Measurements from ENCODE around the gene ADRB1. TPM values are rescaled to one million over a fixed set of nuclear protein-coding genes. Genes with fewer than 3 reads are reported as not detected.

The ADRB1 gene
- total and polyA plus RNA-seq, 2 of the 4 experiments (the other 2 are of a cell fraction) = not detected

DNA sequence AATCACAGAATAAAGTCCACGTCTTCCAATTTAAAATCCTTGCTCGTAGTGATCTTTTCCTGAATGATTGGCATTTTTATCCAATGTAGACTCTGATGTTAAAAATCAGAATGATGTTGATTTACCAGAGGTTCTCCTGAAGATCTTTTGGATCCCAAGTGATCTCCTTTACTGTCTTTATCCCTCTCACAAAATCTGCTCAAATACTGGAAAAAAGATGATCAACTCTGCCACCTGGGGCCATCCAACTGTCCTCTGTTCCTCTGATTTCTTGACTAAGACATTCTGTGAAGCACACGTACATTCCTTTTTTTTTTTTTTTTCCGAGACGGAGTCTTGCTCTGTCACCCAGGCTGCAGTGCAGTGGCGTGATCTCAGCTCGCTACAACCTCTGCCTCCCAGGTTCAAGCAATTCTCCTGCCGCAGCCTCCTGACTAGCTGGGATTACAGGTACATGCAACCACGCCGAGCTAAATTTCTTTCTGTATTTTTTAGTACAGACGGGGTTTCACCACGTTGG is 18.0 kb upstream of the ADRB1 start:
- no peaks in the 10 kb centered on the region for H3K9me3 ChIP-seq (ENCODE audit: control insufficient read depth, insufficient read depth, low read length)
- no peak overlapping the region for H2AK5ac ChIP-seq (ENCODE audit: low read depth, low read length)
- in situ Hi-C loops (cut with MboI; ENCODE audit: low sequenced_read_pairs) = no loop called here
- H2BK20ac ChIP-seq (ENCODE audit: low read depth, low read length) = no peak overlapping the region
- H2AK9ac ChIP-seq (replicated peaks; ENCODE audit: low read depth, low read length, poor library complexity) = no peak overlapping the region
- ATAC-seq (ENCODE audit: low read depth) (no peak), DNase-seq (no peak)
- intact Hi-C loops (cut with micrococcal nuclease) = no loop called here
- dilution Hi-C loops (cut with HindIII; ENCODE audit: low sequenced_read_pairs, unreplicated experiment) = no loop called here
- no peak overlapping the region for H2AFZ ChIP-seq (replicated peaks; ENCODE audit: low read length, poor library complexity)
- no peak overlapping the region for H3K4me3 ChIP-seq (ENCODE audit: insufficient read depth, low read depth, low read length)
- no peak overlapping the region for H3K56ac ChIP-seq (ENCODE audit: extremely low read depth, insufficient read depth, low read length)
- H4K91ac ChIP-seq (ENCODE audit: insufficient read depth, low read depth, low read length) = no peak overlapping the region
- H2BK120ac ChIP-seq (ENCODE audit: low read depth, low read length) = peak overlapping the region; percentile 61
- no peak overlapping the region for H4K5ac ChIP-seq (ENCODE audit: low read depth, low read length)
- no peak overlapping the region for H3K4ac ChIP-seq (ENCODE audit: low read depth, low read length)
- H3K9ac ChIP-seq (ENCODE audit: low read depth, low read length) = no peak overlapping the region
- no peak overlapping the region for H3K18ac ChIP-seq (ENCODE audit: low read depth, low read length)
- peaks cover 11% of the 10 kb centered on the region for H3K27me3 ChIP-seq (ENCODE audit: control insufficient read depth, insufficient read depth, low read length)
- H3K9me1 ChIP-seq (ENCODE audit: insufficient read depth, low read length) = 0 out of 2 replicates have a peak, but pooled peaks cover 2% of the 10 kb centered on the region
- no peak overlapping the region for H3K27ac ChIP-seq (ENCODE audit: insufficient read depth, low read length)
- 84% methylated on average over 2 of the region's 12 CpGs; no CpG with 5 or more reads in 1 of the 2 experiments for WGBS, 2 experiments (ENCODE audit: extremely low coverage in 2 of 2, insufficient read length in 1 of 2)
- H4K8ac ChIP-seq (ENCODE audit: low read depth in 2 of 2, low read length in 2 of 2) = no peak overlapping the region
- no peaks in the 10 kb centered on the region for H3K4me1 ChIP-seq (ENCODE audit: control insufficient read depth, insufficient read depth, low read length)
- H3K14ac ChIP-seq (replicated peaks; ENCODE audit: low read depth, low read length) = no peak overlapping the region
- POLR2A ChIA-PET (ENCODE audit: unreplicated experiment) = interaction anchor here (0.7 kb wide), 1 partner anchor 278 kb away, joined by 3 read pairs; no protein-coding TSS in a partner anchor
- no peaks in the 10 kb centered on the region for H3K36me3 ChIP-seq (ENCODE audit: control insufficient read depth, insufficient read depth, low read length)
- no peak overlapping the region for H2BK5ac ChIP-seq (ENCODE audit: low read depth, low read length, poor library complexity, severe bottlenecking)
- TF ChIP-seq FOS (IDR thresholded peaks at IDR 0.05; ENCODE audit: low read depth, low read length) (no peak), MAZ (IDR thresholded peaks at IDR 0.05; ENCODE audit: borderline replicate concordance, low read depth, low read length) (no peak), RAD21 (IDR thresholded peaks at IDR 0.05; ENCODE audit: low read length) (no peak), MXI1 (IDR thresholded peaks at IDR 0.05; ENCODE audit: borderline replicate concordance, low read depth, low read length) (no peak), CHD1 (IDR thresholded peaks at IDR 0.05; ENCODE audit: low read depth, low read length) (no peak), MAFK (IDR thresholded peaks at IDR 0.05; ENCODE audit: low read depth, low read length) (no peak), BHLHE40 (IDR thresholded peaks at IDR 0.05; ENCODE audit: low read depth, low read length) (no peak)
- TF ChIP-seq, protein P1, sequence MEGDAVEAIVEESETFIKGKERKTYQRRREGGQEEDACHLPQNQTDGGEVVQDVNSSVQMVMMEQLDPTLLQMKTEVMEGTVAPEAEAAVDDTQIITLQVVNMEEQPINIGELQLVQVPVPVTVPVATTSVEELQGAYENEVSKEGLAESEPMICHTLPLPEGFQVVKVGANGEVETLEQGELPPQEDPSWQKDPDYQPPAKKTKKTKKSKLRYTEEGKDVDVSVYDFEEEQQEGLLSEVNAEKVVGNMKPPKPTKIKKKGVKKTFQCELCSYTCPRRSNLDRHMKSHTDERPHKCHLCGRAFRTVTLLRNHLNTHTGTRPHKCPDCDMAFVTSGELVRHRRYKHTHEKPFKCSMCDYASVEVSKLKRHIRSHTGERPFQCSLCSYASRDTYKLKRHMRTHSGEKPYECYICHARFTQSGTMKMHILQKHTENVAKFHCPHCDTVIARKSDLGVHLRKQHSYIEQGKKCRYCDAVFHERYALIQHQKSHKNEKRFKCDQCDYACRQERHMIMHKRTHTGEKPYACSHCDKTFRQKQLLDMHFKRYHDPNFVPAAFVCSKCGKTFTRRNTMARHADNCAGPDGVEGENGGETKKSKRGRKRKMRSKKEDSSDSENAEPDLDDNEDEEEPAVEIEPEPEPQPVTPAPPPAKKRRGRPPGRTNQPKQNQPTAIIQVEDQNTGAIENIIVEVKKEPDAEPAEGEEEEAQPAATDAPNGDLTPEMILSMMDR (conservative IDR thresholded peaks at IDR 0.05; ENCODE audit: low read depth, low read length) = no peak
- no peak overlapping the region for H3K23ac ChIP-seq (ENCODE audit: low read depth, low read length)
- CTCF ChIA-PET = no interaction called here
- H2BK15ac ChIP-seq (ENCODE audit: low read depth, low read length) = no peak overlapping the region
- no peak overlapping the region for H3K4me2 ChIP-seq (ENCODE audit: low read depth, low read length)
- H4K20me1 ChIP-seq (ENCODE audit: insufficient read depth, low read length) = no peaks in the 10 kb centered on the region
- no TSS peak for BruUV-seq (replicated peaks)
- no peaks in the 10 kb centered on the region for H3K79me1 ChIP-seq (ENCODE audit: low read depth in 1 of 2, low read length in 2 of 2)
